Esophagus squamous epithelium (tissue), 4 donors: ENCODE data around the gene MAP2K3.

Source experiments
- POLR2A ChIP-seq, 4 donors: fragments of 450-650 bp; IDR thresholded peaks; one replicate each; pipeline ENCODE4 v1.6.1; 2017; ENCODE audit warnings: antibody characterized with exemption in 4 of 4, mild to moderate bottlenecking in 4 of 4, moderate library complexity in 3 of 4
- TF ChIP-seq, protein P1 (sequence below), 6 experiments: fragments of 450-650 bp in 4 of 6; fragments of 200-600 bp in 2 of 6; sonication (generic) in 2 of 6; IDR thresholded peaks; one replicate each; pipeline ENCODE4 v1.5.1; 2016 to 2019; ENCODE audit warnings: antibody characterized with exemption in 6 of 6, mild to moderate bottlenecking in 4 of 6, moderate library complexity in 4 of 6

DNA sequence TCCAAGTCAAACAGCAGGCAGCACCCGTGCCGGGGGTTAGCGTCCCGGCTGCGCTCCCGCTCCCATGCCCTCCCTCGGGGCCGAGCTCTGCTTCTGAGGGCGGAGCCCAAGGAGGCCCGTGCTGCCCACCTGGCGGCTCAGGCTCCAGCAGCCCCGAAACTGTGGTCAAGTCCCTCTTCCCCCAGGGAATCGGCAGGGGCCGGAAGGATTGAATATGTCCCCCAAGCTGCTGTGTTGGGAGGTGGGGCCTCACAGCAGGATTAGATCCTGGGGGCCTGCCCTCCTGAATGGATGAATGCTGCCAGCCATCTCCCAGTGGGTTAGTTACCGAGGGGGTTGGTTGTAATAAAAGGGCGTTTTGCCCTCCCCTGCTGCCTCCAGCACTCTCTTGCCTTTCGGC lies 33.9 kb downstream of the MAP2K3 start:
- TF ChIP-seq, protein P1, sequence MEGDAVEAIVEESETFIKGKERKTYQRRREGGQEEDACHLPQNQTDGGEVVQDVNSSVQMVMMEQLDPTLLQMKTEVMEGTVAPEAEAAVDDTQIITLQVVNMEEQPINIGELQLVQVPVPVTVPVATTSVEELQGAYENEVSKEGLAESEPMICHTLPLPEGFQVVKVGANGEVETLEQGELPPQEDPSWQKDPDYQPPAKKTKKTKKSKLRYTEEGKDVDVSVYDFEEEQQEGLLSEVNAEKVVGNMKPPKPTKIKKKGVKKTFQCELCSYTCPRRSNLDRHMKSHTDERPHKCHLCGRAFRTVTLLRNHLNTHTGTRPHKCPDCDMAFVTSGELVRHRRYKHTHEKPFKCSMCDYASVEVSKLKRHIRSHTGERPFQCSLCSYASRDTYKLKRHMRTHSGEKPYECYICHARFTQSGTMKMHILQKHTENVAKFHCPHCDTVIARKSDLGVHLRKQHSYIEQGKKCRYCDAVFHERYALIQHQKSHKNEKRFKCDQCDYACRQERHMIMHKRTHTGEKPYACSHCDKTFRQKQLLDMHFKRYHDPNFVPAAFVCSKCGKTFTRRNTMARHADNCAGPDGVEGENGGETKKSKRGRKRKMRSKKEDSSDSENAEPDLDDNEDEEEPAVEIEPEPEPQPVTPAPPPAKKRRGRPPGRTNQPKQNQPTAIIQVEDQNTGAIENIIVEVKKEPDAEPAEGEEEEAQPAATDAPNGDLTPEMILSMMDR (IDR thresholded peaks at IDR 0.05), result no peak
- TF ChIP-seq POLR2A (IDR thresholded peaks at IDR 0.05), result no peak
